CD4-positive, alpha-beta T cell (primary cell): ENCODE data around the gene ITGAE. TPM values are rescaled to one million over a fixed set of nuclear protein-coding genes. Genes with fewer than 3 reads are reported as not detected.

Experiments used
- ATAC-seq: fragments of 200-7000 bp; cut with Tn5 transposase; one replicate; pipeline ENCODE4 v1.10.0; 2022; ENCODE audit warnings: mild to moderate bottlenecking; ENCODE audit not compliant: poor library complexity
- CTCF ChIA-PET: fragments of 350-600 bp; sonication (Branson Sonifier 250); formaldehyde crosslinking; loops from one replicate; lab custom pipeline; 2021; ENCODE audit warnings: antibody characterized with exemption, inconsistent platforms; lab: Charles Lee
- POLR2A ChIA-PET: fragments of 350-600 bp; sonication (Branson Sonifier 250); formaldehyde crosslinking; loops from one replicate; lab custom pipeline; 2021; ENCODE audit warnings: antibody characterized with exemption, inconsistent platforms; lab: Charles Lee
- DNase-seq, 14 experiments: peaks; one replicate each; pipeline ENCODE4 v3.0.0-alpha.2; 2013 to 2020; ENCODE audit warnings: mixed read lengths in 2 of 14
- H3K27ac ChIP-seq, 2 donors: one replicate each; pipeline versions ENCODE4 v1.5.1 to v1.7.0; 2013; ENCODE audit warnings: low read length in 2 of 2, low read depth in 1 of 2, mild to moderate bottlenecking in 1 of 2
- H3K27me3 ChIP-seq, 2 experiments: 1 replicate in 1 of 2; 2 replicates in 1 of 2; pipeline versions ENCODE4 v1.6.1 to v1.7.0; 2013; ENCODE audit warnings: low read length in 2 of 2, control low read depth in 1 of 2, mild to moderate bottlenecking in 1 of 2, moderate library complexity in 1 of 2; ENCODE audit not compliant: insufficient read depth in 2 of 2, control insufficient read depth in 1 of 2
- H3K36me3 ChIP-seq: one replicate; pipeline ENCODE4 v1.6.1; 2013; ENCODE audit warnings: low read length, control low read depth; ENCODE audit not compliant: insufficient read depth
- H3K4me1 ChIP-seq: one replicate; pipeline ENCODE4 v1.6.1; 2013; ENCODE audit warnings: low read length, control low read depth; ENCODE audit not compliant: insufficient read depth
- H3K4me3 ChIP-seq: one replicate; pipeline ENCODE4 v1.5.1; 2013; ENCODE audit warnings: mild to moderate bottlenecking, low read length, moderate library complexity
- H3K9me3 ChIP-seq, 2 experiments: 1 replicate in 1 of 2; 2 replicates in 1 of 2; pipeline versions ENCODE4 v1.6.1 to v1.7.0; 2013; ENCODE audit warnings: low read length in 2 of 2, mild to moderate bottlenecking in 2 of 2, control low read depth in 1 of 2, moderate library complexity in 1 of 2; ENCODE audit not compliant: control insufficient read depth in 1 of 2, insufficient read depth in 1 of 2
- H3K27ac Mint-ChIP-seq: one replicate; pipeline ENCODE4 v1.8.0; 2020; ENCODE audit warnings: mixed read lengths
- H3K27me3 Mint-ChIP-seq: one replicate; pipeline ENCODE4 v1.8.0; 2021; ENCODE audit warnings: mixed read lengths
- H3K36me3 Mint-ChIP-seq: one replicate; pipeline ENCODE4 v1.8.0; 2021; ENCODE audit warnings: low read depth, mixed read lengths
- H3K4me1 Mint-ChIP-seq: one replicate; pipeline ENCODE4 v1.8.0; 2021; ENCODE audit warnings: low read depth, mixed read lengths
- H3K4me3 Mint-ChIP-seq: one replicate; pipeline ENCODE4 v1.8.0; 2020; ENCODE audit warnings: mild to moderate bottlenecking, mixed read lengths
- H3K9me3 Mint-ChIP-seq: one replicate; pipeline ENCODE4 v1.8.0; 2020; ENCODE audit warnings: mixed read lengths
- intact Hi-C, 2 experiments: fragments of 100-400 bp; cut with DNase I in 1 of 2; cut with micrococcal nuclease in 1 of 2; formaldehyde crosslinking; loops; one replicate each; pipeline versions ENCODE4 v1.15.1 to v1.9.0; 2023 to 2025; cut with DNase I, micrococcal nuclease
- total RNA-seq, 174 experiments: library from RNA in 2 of 174; stranded (reverse) in 2 of 174; gene quantifications; one replicate each; pipeline ENCODE4 v1.2.3 and lab custom pipeline; 2021 to 2026
- TF ChIP-seq, protein P1 (sequence below): fragments of 200-600 bp; IDR thresholded peaks from one replicate; pipeline ENCODE4 v1.8.0; 2022; ENCODE audit warnings: antibody characterized with exemption, mild to moderate bottlenecking

Gene ITGAE
- total RNA-seq, 2 experiments from 2014 or later, result 15.8 to 18.3 TPM

DNA sequence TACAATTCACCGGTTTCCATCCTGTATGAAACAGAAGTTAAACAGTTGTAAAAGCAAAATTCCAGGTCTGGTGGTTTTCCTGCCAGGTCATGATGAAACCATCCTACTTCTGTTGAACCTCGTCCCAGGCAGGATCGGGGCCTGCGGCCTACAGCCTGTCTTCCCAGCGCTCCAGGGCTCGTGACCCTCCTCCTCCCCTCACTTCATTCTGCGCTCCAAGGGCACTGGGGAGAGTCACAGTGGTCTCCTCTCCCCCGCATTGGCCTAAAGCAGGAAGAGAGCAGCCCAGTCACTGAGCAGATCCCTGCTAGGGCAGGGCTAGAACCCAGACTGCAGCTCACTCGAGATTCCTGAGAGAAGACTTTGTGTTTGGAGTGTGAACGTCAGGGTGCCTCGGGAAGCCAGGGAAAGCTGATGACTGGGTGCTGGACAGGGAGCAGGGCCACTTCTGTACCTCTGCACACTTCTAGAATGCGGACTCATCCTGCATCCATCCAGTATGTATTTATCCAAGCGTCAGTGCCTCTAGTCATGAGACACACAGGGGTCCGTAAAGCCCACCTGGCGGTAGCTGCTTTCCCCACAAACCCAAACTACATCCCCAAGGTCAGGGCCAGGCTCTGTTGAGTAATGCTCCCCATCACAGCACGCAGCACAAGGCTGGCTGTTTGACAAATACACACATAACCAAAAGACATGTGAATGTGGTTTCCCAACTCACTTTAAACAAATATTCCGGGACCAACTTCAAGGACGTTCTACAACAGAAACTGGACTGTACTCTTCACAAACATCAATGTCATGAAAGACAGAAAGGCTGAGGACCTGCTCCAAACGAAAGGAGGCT is 1.7 kb upstream of the ITGAE start:
- Histone ChIP-seq H3K9me3 (no peaks in the 10 kb centered on the region), H3K36me3 (peaks cover 4% of the 10 kb centered on the region), H3K4me3 (no peak overlapping the region), H3K4me1 (peaks cover 18% of the 10 kb centered on the region), H3K27ac (no peak overlapping the region), H3K27me3 (no peaks in the 10 kb centered on the region)
- no peak overlapping the region for H3K27ac Mint-ChIP-seq
- peaks cover 3% of the 10 kb centered on the region for H3K4me1 Mint-ChIP-seq
- POLR2A ChIA-PET, result no interaction called here
- DNase-seq (peak in 2 of 14 experiments; percentile 25 to 39), ATAC-seq (no peak)
- intact Hi-C loops, result no loop called here
- CTCF ChIA-PET, result no interaction called here
- H3K4me3 Mint-ChIP-seq, result no peak overlapping the region
- H3K9me3 Mint-ChIP-seq, result no peaks in the 10 kb centered on the region
- no peaks in the 10 kb centered on the region for H3K27me3 Mint-ChIP-seq
- peaks cover 9% of the 10 kb centered on the region for H3K36me3 Mint-ChIP-seq
- TF ChIP-seq, protein P1, sequence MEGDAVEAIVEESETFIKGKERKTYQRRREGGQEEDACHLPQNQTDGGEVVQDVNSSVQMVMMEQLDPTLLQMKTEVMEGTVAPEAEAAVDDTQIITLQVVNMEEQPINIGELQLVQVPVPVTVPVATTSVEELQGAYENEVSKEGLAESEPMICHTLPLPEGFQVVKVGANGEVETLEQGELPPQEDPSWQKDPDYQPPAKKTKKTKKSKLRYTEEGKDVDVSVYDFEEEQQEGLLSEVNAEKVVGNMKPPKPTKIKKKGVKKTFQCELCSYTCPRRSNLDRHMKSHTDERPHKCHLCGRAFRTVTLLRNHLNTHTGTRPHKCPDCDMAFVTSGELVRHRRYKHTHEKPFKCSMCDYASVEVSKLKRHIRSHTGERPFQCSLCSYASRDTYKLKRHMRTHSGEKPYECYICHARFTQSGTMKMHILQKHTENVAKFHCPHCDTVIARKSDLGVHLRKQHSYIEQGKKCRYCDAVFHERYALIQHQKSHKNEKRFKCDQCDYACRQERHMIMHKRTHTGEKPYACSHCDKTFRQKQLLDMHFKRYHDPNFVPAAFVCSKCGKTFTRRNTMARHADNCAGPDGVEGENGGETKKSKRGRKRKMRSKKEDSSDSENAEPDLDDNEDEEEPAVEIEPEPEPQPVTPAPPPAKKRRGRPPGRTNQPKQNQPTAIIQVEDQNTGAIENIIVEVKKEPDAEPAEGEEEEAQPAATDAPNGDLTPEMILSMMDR, result no peak

DNA sequence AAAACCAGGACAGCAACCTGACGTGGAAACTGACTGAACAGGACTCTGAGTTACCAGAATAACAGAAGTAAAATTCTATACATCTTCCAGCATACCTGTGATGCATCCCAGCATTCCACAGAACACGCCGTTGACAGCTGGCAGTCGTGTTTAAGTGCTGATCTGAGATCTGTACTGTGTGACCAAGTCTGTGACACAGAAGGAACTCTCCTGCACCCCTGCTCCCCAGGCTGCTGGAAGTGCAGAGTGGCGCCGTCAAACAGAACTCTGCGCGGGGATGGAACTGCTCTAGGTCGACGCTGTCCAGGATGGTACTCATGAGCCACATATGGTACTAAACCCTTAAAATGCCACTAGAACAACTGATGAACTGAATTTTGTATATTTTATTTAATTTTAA is 804 bp upstream of the ITGAE start:
- Histone ChIP-seq H3K4me1 (peaks cover 19% of the 10 kb centered on the region), H3K27ac (no peak overlapping the region), H3K4me3 (no peak overlapping the region), H3K9me3 (no peaks in the 10 kb centered on the region), H3K27me3 (no peaks in the 10 kb centered on the region), H3K36me3 (no peaks in the 10 kb centered on the region)
- intact Hi-C loops, result no loop called here
- peaks cover 1% of the 10 kb centered on the region for H3K36me3 Mint-ChIP-seq
- H3K4me3 Mint-ChIP-seq, result no peak overlapping the region
- H3K4me1 Mint-ChIP-seq, result peaks cover 5% of the 10 kb centered on the region
- DNase-seq, result no peak
- POLR2A ChIA-PET, result no interaction called here
- H3K9me3 Mint-ChIP-seq, result no peaks in the 10 kb centered on the region
- no peak overlapping the region for H3K27ac Mint-ChIP-seq
- TF ChIP-seq, protein P1, result no peak
- no peaks in the 10 kb centered on the region for H3K27me3 Mint-ChIP-seq
- ATAC-seq, result no peak
- CTCF ChIA-PET, result no interaction called here

DNA sequence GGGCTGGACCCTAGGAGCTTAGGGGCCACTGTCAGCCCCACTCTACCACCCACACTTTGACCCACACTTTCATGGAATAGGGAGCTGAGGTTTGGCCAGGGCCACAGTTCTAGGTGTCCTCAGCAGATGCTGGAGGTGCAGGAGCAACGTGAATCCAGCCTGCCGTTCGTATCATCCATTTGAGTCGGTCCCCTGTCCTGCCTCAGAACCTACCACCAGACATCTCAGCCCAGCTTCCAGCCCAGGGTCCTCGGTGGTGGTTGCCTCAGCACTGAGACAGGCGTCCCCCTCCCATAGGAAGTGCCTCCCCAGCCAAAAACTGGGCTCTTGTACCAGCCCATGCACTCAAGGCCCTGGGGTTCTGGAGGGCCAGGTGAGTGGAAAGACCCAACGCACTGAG is 359 bp upstream of the ITGAE start:
- Histone ChIP-seq H3K9me3 (no peaks in the 10 kb centered on the region), H3K27ac (no peak overlapping the region), H3K36me3 (no peaks in the 10 kb centered on the region), H3K27me3 (no peaks in the 10 kb centered on the region), H3K4me1 (peaks cover 23% of the 10 kb centered on the region), H3K4me3 (no peak overlapping the region)
- intact Hi-C loops, result no loop called here
- H3K9me3 Mint-ChIP-seq, result no peaks in the 10 kb centered on the region
- TF ChIP-seq, protein P1, result no peak
- H3K27ac Mint-ChIP-seq, result no peak overlapping the region
- no peak for ATAC-seq
- POLR2A ChIA-PET, result no interaction called here
- no peaks in the 10 kb centered on the region for H3K27me3 Mint-ChIP-seq
- CTCF ChIA-PET, result no interaction called here
- peaks cover 9% of the 10 kb centered on the region for H3K4me1 Mint-ChIP-seq
- H3K36me3 Mint-ChIP-seq, result no peaks in the 10 kb centered on the region
- no peak overlapping the region for H3K4me3 Mint-ChIP-seq
- no peak for DNase-seq
